ENCODE data around the gene CITED1.
A peak's percentile ranks its signal among the peaks of the same experiment; 100 is the strongest.

Gene CITED1, protein sequence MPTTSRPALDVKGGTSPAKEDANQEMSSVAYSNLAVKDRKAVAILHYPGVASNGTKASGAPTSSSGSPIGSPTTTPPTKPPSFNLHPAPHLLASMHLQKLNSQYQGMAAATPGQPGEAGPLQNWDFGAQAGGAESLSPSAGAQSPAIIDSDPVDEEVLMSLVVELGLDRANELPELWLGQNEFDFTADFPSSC

DNA sequence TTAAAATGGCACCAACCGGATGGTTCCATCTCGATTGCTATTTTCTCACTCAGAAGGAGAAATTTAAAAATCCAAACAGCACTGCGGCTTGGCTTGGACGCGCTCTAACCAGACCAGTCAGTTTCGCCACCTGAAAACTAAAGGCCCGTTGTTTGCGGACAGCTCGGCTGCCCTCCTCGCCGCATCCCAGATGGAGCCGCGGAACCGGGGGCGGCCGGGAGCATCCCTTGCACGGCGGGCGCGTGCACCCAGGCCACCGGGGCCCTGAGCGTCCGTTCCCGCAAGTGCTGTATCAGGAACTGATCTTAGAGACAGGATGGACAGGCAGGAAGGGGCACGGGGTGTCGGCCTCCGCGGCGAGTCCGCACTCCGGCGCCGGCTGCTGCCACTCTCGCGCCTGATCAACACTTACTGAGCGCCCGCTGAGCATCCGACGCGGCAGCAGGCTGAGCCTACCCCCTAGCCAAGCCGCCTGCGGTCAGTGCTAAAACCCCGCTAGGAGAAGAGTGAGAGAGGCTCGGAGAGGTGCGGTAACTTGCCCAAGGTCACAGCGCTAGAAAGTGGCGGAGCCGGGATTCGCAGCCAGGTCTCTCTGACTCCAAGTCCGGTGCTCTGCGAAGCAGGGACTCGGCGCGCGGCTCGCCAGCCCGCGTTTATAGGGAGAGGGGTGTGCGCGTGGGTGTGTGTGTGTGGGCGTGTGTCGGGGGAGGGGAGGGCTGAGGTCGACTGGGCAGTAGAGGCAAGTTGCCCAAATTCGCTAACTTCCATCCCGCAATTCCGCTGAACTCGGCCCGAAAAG, at the start of gene CITED1:
Gene CITED1, minus strand, starts transcription at position 629 of the 799 bp plus-strand sequence. CDS start 3,045 bp downstream, outside the sequence.
- TF ChIP-seq, protein P1, sequence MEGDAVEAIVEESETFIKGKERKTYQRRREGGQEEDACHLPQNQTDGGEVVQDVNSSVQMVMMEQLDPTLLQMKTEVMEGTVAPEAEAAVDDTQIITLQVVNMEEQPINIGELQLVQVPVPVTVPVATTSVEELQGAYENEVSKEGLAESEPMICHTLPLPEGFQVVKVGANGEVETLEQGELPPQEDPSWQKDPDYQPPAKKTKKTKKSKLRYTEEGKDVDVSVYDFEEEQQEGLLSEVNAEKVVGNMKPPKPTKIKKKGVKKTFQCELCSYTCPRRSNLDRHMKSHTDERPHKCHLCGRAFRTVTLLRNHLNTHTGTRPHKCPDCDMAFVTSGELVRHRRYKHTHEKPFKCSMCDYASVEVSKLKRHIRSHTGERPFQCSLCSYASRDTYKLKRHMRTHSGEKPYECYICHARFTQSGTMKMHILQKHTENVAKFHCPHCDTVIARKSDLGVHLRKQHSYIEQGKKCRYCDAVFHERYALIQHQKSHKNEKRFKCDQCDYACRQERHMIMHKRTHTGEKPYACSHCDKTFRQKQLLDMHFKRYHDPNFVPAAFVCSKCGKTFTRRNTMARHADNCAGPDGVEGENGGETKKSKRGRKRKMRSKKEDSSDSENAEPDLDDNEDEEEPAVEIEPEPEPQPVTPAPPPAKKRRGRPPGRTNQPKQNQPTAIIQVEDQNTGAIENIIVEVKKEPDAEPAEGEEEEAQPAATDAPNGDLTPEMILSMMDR (IDR thresholded peaks at IDR 0.05; ENCODE audit: low read depth, low read length), result no peak
- H3K4me3 ChIP-seq (ENCODE audit: low read depth, low read length), result peak within 1 kb of the TSS; percentile 51

DNA sequence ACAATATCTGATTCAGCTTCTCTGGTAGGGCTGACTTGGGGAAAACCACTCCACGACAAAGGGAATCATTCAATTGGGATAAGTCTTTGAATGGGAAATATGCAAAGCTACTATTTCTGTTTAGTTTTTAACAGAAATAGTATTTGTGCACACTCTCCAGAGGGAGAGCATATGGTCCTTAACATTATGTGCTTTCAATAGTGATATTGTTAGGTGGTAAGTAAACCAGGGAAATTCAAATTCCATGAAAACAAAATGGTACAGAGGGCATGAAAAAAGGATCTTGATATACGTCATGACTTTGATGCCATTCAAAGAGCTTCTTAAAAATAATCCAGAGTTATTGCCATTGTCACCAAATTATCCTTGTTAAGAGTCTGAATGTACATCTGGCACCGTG, 47.1 kb upstream of the CITED1 start:
- H3K4me3 ChIP-seq (ENCODE audit: low read depth, low read length), result no peak overlapping the region
- TF ChIP-seq, protein P1 (IDR thresholded peaks at IDR 0.05; ENCODE audit: low read depth, low read length), result no peak

DNA sequence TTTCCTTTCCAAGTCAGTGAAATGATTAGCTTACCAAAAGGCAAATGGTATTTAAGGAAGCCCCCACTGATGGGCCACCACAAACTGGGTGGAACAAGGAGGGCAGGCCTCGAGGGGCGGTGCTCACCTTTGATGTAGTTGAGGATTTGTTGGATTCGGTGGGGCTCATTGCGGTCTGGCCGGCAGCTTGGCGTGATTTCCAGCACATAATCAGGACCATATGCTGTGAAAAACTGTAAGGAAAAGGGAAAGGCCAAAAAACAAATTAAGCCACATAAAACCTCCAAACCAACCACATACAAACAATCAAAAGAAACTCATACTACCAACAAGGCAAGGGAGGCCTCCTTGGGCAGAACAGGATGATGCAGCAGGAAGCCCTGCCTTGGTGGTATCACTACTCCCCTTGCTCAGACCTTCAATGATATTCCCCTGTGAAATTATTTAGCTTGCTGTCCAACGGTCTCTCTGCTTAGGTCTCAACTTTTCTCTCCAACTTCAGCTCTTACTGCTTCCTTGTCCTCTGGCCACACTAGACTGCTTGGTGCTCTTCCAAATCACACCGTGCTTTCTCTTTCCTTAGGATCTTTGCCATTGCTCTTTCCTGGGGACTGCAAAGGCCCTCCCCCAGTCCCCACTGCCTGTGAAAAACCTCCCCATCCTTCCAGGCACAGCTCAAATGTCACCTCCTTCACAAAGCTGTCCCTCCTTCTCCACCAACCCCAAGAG, 46.1 kb upstream of the CITED1 start:
- no peak overlapping the region for H3K4me3 ChIP-seq (ENCODE audit: low read depth, low read length)
- TF ChIP-seq, protein P1 (IDR thresholded peaks at IDR 0.05; ENCODE audit: low read depth, low read length), result no peak

DNA sequence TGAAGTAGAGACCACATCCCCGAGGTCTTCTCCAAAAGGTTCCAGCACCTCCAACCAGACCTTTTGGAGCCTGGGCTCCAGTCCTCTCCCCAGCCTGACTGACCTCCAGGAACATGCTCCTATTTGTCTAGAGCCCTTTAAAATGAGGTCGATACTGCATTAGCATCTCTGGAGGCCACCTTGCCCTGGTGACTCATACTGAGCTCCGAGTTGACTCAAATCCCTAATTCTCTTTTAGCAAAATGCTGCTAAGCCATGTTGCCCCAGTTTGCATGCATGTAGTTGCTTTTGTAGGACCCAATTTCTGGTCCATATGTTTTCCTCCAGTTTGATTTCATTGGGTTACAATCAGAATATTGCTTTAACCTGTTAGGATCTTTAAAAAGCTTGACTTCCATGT, 43.5 kb upstream of the CITED1 start:
- H3K4me3 ChIP-seq (ENCODE audit: low read depth, low read length), result no peak overlapping the region
- TF ChIP-seq, protein P1 (IDR thresholded peaks at IDR 0.05; ENCODE audit: low read depth, low read length), result no peak

DNA sequence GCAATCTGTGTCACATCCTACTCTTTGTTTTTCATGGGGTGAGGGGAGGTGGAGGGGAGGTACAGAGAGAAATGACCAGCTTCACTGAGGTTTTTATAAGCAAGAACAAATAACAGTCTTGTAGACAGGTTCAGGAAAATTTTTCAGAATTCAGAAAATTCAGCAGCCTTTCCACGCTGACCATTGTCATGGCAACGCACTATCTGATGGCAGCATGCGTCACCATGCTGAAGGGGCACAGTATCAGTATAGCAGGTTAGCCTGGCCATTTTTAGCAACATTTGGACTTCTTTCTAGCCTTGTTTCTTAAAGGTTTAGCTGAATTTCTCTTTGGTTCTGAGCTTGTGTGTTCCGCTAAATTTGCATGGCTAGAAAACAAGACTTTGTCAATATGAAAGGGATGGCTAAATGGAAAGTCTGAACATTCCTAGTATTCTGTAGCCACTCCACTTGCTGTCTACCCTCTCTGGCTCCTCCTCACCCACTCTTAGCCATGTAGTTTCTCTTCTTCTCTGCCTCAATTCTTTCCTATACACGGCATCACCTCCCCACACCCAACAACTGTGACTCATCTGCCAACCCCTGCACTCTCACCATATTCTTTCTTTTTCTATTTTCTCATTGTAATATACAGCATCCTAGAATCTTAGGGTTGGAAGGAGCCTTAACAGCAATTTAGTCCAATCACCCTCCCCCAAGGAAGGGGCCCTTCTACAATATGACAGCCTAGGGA, 42.7 kb upstream of the CITED1 start:
- H3K4me3 ChIP-seq (ENCODE audit: low read depth, low read length), result no peak overlapping the region
- TF ChIP-seq, protein P1 (IDR thresholded peaks at IDR 0.05; ENCODE audit: low read depth, low read length), result no peak

DNA sequence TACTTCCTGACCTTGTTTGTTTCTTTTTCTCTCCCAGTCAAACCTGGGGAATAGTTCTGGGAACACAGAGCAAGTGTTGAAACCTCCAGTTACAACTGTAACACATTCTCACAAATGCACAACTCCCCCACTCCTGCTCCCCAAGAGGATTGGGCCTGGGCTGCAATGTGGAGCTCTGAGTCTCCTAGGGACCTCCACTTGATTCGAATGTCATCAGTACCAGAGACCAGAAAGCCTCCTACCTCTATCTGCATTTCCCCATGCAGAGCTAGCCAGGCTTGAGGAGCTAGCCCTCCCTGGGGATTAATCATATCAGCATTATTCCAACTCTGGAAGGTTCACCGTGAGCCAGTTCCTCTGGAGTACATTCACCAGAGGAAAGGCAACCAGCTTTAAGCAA, 41.7 kb upstream of the CITED1 start:
- no peak overlapping the region for H3K4me3 ChIP-seq (ENCODE audit: low read depth, low read length)
- TF ChIP-seq, protein P1 (IDR thresholded peaks at IDR 0.05; ENCODE audit: low read depth, low read length), result no peak

All from WI38 (cell line).